ENCODE results near the gene ABCA7. TPM values are rescaled to one million over a fixed set of nuclear protein-coding genes. Genes with fewer than 3 reads are reported as not detected.

The ABCA7 gene
- total and polyA plus RNA-seq, 2 of the 13 experiments (the other 11 are each of a cell fraction or from before 2014, with no cell fraction given), result 4.4 to 32.4 TPM

GRCh38 chr19:1026783-1027649, 12.9 kb upstream of the ABCA7 start (continued):
- no peak for TF ChIP-seq NR2C2 (CRISPR knock-in tag; IDR thresholded peaks at IDR 0.05; ENCODE audit: borderline replicate concordance)
- TF ChIP-seq ETV5 (CRISPR knock-in tag; IDR thresholded peaks at IDR 0.05; ENCODE audit: borderline replicate concordance), result no peak
- no peak for TF ChIP-seq STAT5B (CRISPR knock-in tag; IDR thresholded peaks at IDR 0.05)
- TF ChIP-seq ZNF33A (CRISPR knock-in tag; IDR thresholded peaks at IDR 0.05; ENCODE audit: borderline replicate concordance), result no peak
- TF ChIP-seq SP5 (CRISPR knock-in tag; IDR thresholded peaks at IDR 0.05; ENCODE audit: borderline replicate concordance, low read depth), result no peak
- no peak for TF ChIP-seq JARID2 (CRISPR knock-in tag; IDR thresholded peaks at IDR 0.05; ENCODE audit: insufficient replicate concordance)
- no peak for TF ChIP-seq ZNF790 (CRISPR knock-in tag; IDR thresholded peaks at IDR 0.05; ENCODE audit: borderline replicate concordance)
- TF ChIP-seq SRF (IDR thresholded peaks at IDR 0.05; ENCODE audit: low read depth, low read length), result no peak
- TF ChIP-seq PRDM10 (CRISPR knock-in tag; IDR thresholded peaks at IDR 0.05; ENCODE audit: low read depth), result no peak
- no peak for TF ChIP-seq ZNF562 (CRISPR knock-in tag; IDR thresholded peaks at IDR 0.05; ENCODE audit: borderline replicate concordance)
- TF ChIP-seq CENPBD1 (CRISPR knock-in tag; IDR thresholded peaks at IDR 0.05; ENCODE audit: borderline replicate concordance, low read depth), result no peak
- TF ChIP-seq DMAP1 (CRISPR knock-in tag; IDR thresholded peaks at IDR 0.05), result no peak
- TF ChIP-seq ZNF781 (CRISPR knock-in tag; IDR thresholded peaks at IDR 0.05; ENCODE audit: borderline replicate concordance, not compliant biosample characterization), result no peak
- no peak for TF ChIP-seq HOXA7 (CRISPR knock-in tag; IDR thresholded peaks at IDR 0.05)
- TF ChIP-seq PHF20 (CRISPR knock-in tag; IDR thresholded peaks at IDR 0.05), result no peak
- TF ChIP-seq YEATS4 (CRISPR knock-in tag; IDR thresholded peaks at IDR 0.05; ENCODE audit: borderline replicate concordance), result no peak
- TF ChIP-seq, protein P1, sequence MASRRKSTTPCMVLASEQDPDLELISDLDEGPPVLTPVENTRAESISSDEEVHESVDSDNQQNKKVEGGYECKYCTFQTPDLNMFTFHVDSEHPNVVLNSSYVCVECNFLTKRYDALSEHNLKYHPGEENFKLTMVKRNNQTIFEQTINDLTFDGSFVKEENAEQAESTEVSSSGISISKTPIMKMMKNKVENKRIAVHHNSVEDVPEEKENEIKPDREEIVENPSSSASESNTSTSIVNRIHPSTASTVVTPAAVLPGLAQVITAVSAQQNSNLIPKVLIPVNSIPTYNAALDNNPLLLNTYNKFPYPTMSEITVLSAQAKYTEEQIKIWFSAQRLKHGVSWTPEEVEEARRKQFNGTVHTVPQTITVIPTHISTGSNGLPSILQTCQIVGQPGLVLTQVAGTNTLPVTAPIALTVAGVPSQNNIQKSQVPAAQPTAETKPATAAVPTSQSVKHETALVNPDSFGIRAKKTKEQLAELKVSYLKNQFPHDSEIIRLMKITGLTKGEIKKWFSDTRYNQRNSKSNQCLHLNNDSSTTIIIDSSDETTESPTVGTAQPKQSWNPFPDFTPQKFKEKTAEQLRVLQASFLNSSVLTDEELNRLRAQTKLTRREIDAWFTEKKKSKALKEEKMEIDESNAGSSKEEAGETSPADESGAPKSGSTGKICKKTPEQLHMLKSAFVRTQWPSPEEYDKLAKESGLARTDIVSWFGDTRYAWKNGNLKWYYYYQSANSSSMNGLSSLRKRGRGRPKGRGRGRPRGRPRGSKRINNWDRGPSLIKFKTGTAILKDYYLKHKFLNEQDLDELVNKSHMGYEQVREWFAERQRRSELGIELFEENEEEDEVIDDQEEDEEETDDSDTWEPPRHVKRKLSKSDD (CRISPR knock-in tag; IDR thresholded peaks at IDR 0.05; ENCODE audit: low read depth), result no peak
- TF ChIP-seq ZNF879 (CRISPR knock-in tag; IDR thresholded peaks at IDR 0.05), result no peak
- no peak for TF ChIP-seq ZNF703 (CRISPR knock-in tag; IDR thresholded peaks at IDR 0.05; ENCODE audit: borderline replicate concordance)
- no peak for TF ChIP-seq ARNT (IDR thresholded peaks at IDR 0.05)
- TF ChIP-seq ZSCAN29 (CRISPR knock-in tag; conservative IDR thresholded peaks at IDR 0.05), result no peak
- TF ChIP-seq ZNF224 (CRISPR knock-in tag; IDR thresholded peaks at IDR 0.05), result no peak
- TF ChIP-seq ZNF572 (CRISPR knock-in tag; IDR thresholded peaks at IDR 0.05), result no peak
- TF ChIP-seq HNF4A (CRISPR knock-in tag; IDR thresholded peaks at IDR 0.05), result no peak
- TF ChIP-seq ZNF772 (CRISPR knock-in tag; IDR thresholded peaks at IDR 0.05), result no peak

All from HepG2 (cell line).